WTC11 (cell line): Measurements from ENCODE around the gene AGPAT3. TPM values are rescaled to one million over a fixed set of nuclear protein-coding genes. Genes with fewer than 3 reads are reported as not detected.

Source experiments
- ATAC-seq: fragments of 200-7000 bp; cut with Tn5 transposase; 2 replicates; pipeline ENCODE4 v1.10.0; 2021; ENCODE audit warnings: mild to moderate bottlenecking, moderate library complexity
- CTCF ChIA-PET: fragments of 300-600 bp; sonication (Branson Sonifier 250); formaldehyde crosslinking; loops from one replicate; lab custom pipeline; 2021; ENCODE audit warnings: antibody characterized with exemption; lab: Charles Lee
- POLR2A ChIA-PET: fragments of 350-600 bp; sonication (Branson Sonifier 250); formaldehyde crosslinking; loops from one replicate; lab custom pipeline; 2021; ENCODE audit warnings: antibody characterized with exemption; lab: Charles Lee
- DNase-seq: peaks from one replicate; pipeline ENCODE4 v3.0.0; 2021; ENCODE audit warnings: low spot score
- H3K27ac Mint-ChIP-seq: 2 replicates; pipeline ENCODE4 v1.8.0; 2021; ENCODE audit warnings: mixed read lengths
- H3K27me3 Mint-ChIP-seq: 2 replicates; pipeline ENCODE4 v1.8.0; 2021; ENCODE audit warnings: low read depth, mild to moderate bottlenecking, moderate library complexity, mixed read lengths
- H3K36me3 Mint-ChIP-seq: 2 replicates; pipeline ENCODE4 v1.8.0; 2021; ENCODE audit warnings: mixed read lengths
- H3K4me1 Mint-ChIP-seq: 2 replicates; pipeline ENCODE4 v1.8.0; 2022; ENCODE audit warnings: mixed read lengths
- H3K4me3 Mint-ChIP-seq: 2 replicates; pipeline ENCODE4 v1.8.0; 2021; ENCODE audit warnings: mild to moderate bottlenecking, moderate library complexity, mixed read lengths
- H3K9me3 Mint-ChIP-seq: 2 replicates; pipeline ENCODE4 v1.8.0; 2021; ENCODE audit warnings: mixed read lengths
- ATF3 ChIP-seq: sonication (generic); formaldehyde crosslinking; conservative IDR thresholded peaks from 2 replicates; pipeline ENCODE4 v1.8.1; 2022; ENCODE audit warnings: mild to moderate bottlenecking, missing genetic modification reagents
- ELF4 ChIP-seq: sonication (generic); formaldehyde crosslinking; IDR thresholded peaks from 2 replicates; pipeline ENCODE4 v1.8.1; 2022; ENCODE audit warnings: low read depth, mild to moderate bottlenecking, moderate library complexity, missing genetic modification reagents
- EMX1 ChIP-seq: fragments of 250-450 bp; sonication (Bioruptor Pico); IDR thresholded peaks from 2 replicates; pipeline ENCODE4 v1.8.0; 2021; ENCODE audit warnings: mild to moderate bottlenecking
- ETV6 ChIP-seq: sonication (generic); formaldehyde crosslinking; IDR thresholded peaks from 2 replicates; pipeline ENCODE4 v1.8.1; 2022; ENCODE audit warnings: mild to moderate bottlenecking, missing genetic modification reagents
- GABPB1 ChIP-seq: sonication (generic); formaldehyde crosslinking; IDR thresholded peaks from 2 replicates; pipeline ENCODE4 v1.8.1; 2023; ENCODE audit warnings: mild to moderate bottlenecking, missing genetic modification reagents
- GTF2I ChIP-seq: fragments of 250-450 bp; sonication (Bioruptor Pico); conservative IDR thresholded peaks from 2 replicates; pipeline ENCODE4 v1.4.0; 2021; ENCODE audit warnings: mild to moderate bottlenecking
- IRF2 ChIP-seq: sonication (generic); formaldehyde crosslinking; IDR thresholded peaks from 2 replicates; pipeline ENCODE4 v1.8.0; 2022; ENCODE audit warnings: low read depth, missing genetic modification reagents, borderline replicate concordance
- NR3C1 ChIP-seq: sonication (generic); formaldehyde crosslinking; conservative IDR thresholded peaks from 2 replicates; pipeline ENCODE4 v1.8.1; 2023; ENCODE audit warnings: low read depth, mild to moderate bottlenecking, missing genetic modification reagents
- OVOL2 ChIP-seq: fragments of 250-450 bp; sonication (Bioruptor Pico); IDR thresholded peaks from 2 replicates; pipeline ENCODE4 v1.9.0; 2021; ENCODE audit warnings: mild to moderate bottlenecking, borderline replicate concordance
- PREB ChIP-seq: sonication (generic); formaldehyde crosslinking; IDR thresholded peaks from 2 replicates; pipeline ENCODE4 v1.8.1; 2022; ENCODE audit warnings: mild to moderate bottlenecking, missing genetic modification reagents, moderate library complexity, borderline replicate concordance
- PRRX2 ChIP-seq: fragments of 250-450 bp; sonication (Bioruptor Pico); IDR thresholded peaks from 2 replicates; pipeline ENCODE4 v1.8.0; 2021; ENCODE audit warnings: mild to moderate bottlenecking
- RELA ChIP-seq: sonication (generic); formaldehyde crosslinking; IDR thresholded peaks from 2 replicates; pipeline ENCODE4 v1.8.1; 2022; ENCODE audit warnings: missing genetic modification reagents, mild to moderate bottlenecking, borderline replicate concordance
- SMAD3 ChIP-seq: sonication (generic); formaldehyde crosslinking; IDR thresholded peaks from 2 replicates; pipeline ENCODE4 v1.8.0; 2022; ENCODE audit warnings: missing genetic modification reagents, mild to moderate bottlenecking, borderline replicate concordance
- SOX15 ChIP-seq: fragments of 250-450 bp; sonication (Bioruptor Pico); IDR thresholded peaks from 2 replicates; pipeline ENCODE4 v1.9.0; 2021; ENCODE audit warnings: mild to moderate bottlenecking
- ZNF263 ChIP-seq: sonication (generic); formaldehyde crosslinking; IDR thresholded peaks from 2 replicates; pipeline ENCODE4 v1.8.1; 2022; ENCODE audit warnings: low read depth, mild to moderate bottlenecking, moderate library complexity, missing genetic modification reagents
- ZNF423 ChIP-seq: fragments of 250-450 bp; sonication (Bioruptor Pico); IDR thresholded peaks from 2 replicates; pipeline ENCODE4 v2.1.2; 2022; ENCODE audit warnings: mild to moderate bottlenecking, moderate library complexity
- ZNF425 ChIP-seq: fragments of 250-450 bp; sonication (Bioruptor Pico); conservative IDR thresholded peaks from 2 replicates; pipeline ENCODE4 v1.9.0; 2021; ENCODE audit warnings: mild to moderate bottlenecking
- ZSCAN18 ChIP-seq: fragments of 250-450 bp; sonication (Bioruptor Pico); IDR thresholded peaks from 2 replicates; pipeline ENCODE4 v2.1.2; 2022; ENCODE audit warnings: mild to moderate bottlenecking, moderate library complexity
- total RNA-seq: library from RNA; stranded (reverse); gene quantifications from 3 replicates; pipeline ENCODE4 v1.2.3, GENCODE V29; 2021
- TF ChIP-seq, protein P1 (sequence below): sonication (generic); formaldehyde crosslinking; IDR thresholded peaks from 2 replicates; pipeline ENCODE4 v1.8.1; 2022; ENCODE audit warnings: low read depth, mild to moderate bottlenecking, moderate library complexity, missing genetic modification reagents, borderline replicate concordance
- TF ChIP-seq, protein P2 (sequence below): fragments of 250-450 bp; sonication (Bioruptor Pico); IDR thresholded peaks from 2 replicates; pipeline ENCODE4 v1.9.0; 2021; ENCODE audit warnings: moderate library complexity, mild to moderate bottlenecking, inconsistent platforms, borderline replicate concordance
- TF ChIP-seq, protein P3 (sequence below): sonication (generic); formaldehyde crosslinking; IDR thresholded peaks from 2 replicates; pipeline ENCODE4 v1.8.1; 2023; ENCODE audit warnings: mild to moderate bottlenecking, missing genetic modification reagents
- TF ChIP-seq, protein P4 (sequence below): fragments of 200-600 bp; IDR thresholded peaks from 2 replicates; pipeline ENCODE4 v1.8.0; 2022; ENCODE audit warnings: antibody characterized with exemption
- TF ChIP-seq, protein P5 (sequence below): sonication (generic); formaldehyde crosslinking; IDR thresholded peaks from 2 replicates; pipeline ENCODE4 v1.8.0; 2022; ENCODE audit warnings: mild to moderate bottlenecking, missing genetic modification reagents

AGPAT3 gene
- total RNA-seq, 1 experiment from 2014 or later = 5.6 TPM

- CTCF ChIA-PET = interaction anchor here (0.6 kb wide), 1 partner anchor 11 kb away, joined by 3 read pairs; no protein-coding TSS in a partner anchor
- no peaks in the 10 kb centered on the region for H3K27me3 Mint-ChIP-seq
- no peak for TF ChIP-seq IRF2
- TF ChIP-seq, protein P1, sequence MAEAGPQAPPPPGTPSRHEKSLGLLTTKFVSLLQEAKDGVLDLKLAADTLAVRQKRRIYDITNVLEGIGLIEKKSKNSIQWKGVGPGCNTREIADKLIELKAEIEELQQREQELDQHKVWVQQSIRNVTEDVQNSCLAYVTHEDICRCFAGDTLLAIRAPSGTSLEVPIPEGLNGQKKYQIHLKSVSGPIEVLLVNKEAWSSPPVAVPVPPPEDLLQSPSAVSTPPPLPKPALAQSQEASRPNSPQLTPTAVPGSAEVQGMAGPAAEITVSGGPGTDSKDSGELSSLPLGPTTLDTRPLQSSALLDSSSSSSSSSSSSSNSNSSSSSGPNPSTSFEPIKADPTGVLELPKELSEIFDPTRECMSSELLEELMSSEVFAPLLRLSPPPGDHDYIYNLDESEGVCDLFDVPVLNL (CRISPR knock-in tag) = no peak
- TF ChIP-seq ZNF425 (CRISPR knock-in tag) = no peak
- no peak for TF ChIP-seq NR3C1 (CRISPR knock-in tag)
- TF ChIP-seq ZNF423 (CRISPR knock-in tag) = no peak
- TF ChIP-seq PRRX2 = no peak
- TF ChIP-seq, protein P2, sequence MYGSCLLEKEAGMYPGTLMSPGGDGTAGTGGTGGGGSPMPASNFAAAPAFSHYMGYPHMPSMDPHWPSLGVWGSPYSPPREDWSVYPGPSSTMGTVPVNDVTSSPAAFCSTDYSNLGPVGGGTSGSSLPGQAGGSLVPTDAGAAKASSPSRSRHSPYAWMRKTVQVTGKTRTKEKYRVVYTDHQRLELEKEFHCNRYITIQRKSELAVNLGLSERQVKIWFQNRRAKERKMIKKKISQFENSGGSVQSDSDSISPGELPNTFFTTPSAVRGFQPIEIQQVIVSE (CRISPR knock-in tag) = no peak
- no peak for TF ChIP-seq ELF4 (CRISPR knock-in tag)
- TF ChIP-seq GTF2I (CRISPR knock-in tag) = no peak
- no peak for TF ChIP-seq ZSCAN18 (CRISPR knock-in tag)
- TF ChIP-seq EMX1 = no peak
- TF ChIP-seq SMAD3 (CRISPR knock-in tag) = no peak
- no peak for TF ChIP-seq ATF3 (CRISPR knock-in tag)
- no peak for TF ChIP-seq ZNF263
- TF ChIP-seq PREB = no peak
- TF ChIP-seq ETV6 = no peak
- TF ChIP-seq, all 79 proteins: peak for 0
- H3K27ac Mint-ChIP-seq = no peak overlapping the region
- DNase-seq = no peak
- no peak for ATAC-seq
- H3K4me3 Mint-ChIP-seq = no peak overlapping the region
- POLR2A ChIA-PET = no interaction called here
- H3K36me3 Mint-ChIP-seq = no peaks in the 10 kb centered on the region
- no peaks in the 10 kb centered on the region for H3K4me1 Mint-ChIP-seq
- no peaks in the 10 kb centered on the region for H3K9me3 Mint-ChIP-seq
Measured at GRCh38 chr21:44003307-44003966, 138.4 kb downstream of the AGPAT3 start.

GRCh38 chr21:44005071-44005470 is 140.0 kb downstream of the AGPAT3 start:
- H3K4me3 Mint-ChIP-seq = no peak overlapping the region
- H3K27ac Mint-ChIP-seq = no peak overlapping the region
- peaks cover under 1% of the 10 kb centered on the region for H3K4me1 Mint-ChIP-seq
- H3K36me3 Mint-ChIP-seq = no peaks in the 10 kb centered on the region
- no peaks in the 10 kb centered on the region for H3K27me3 Mint-ChIP-seq
- H3K9me3 Mint-ChIP-seq = no peaks in the 10 kb centered on the region
- ChIA-PET CTCF (no interaction called here), POLR2A (no interaction called here)
- no peak for DNase-seq
- ATAC-seq = no peak
- TF ChIP-seq SOX15 (CRISPR knock-in tag) (no peak), RELA (CRISPR knock-in tag) (no peak), GABPB1 (no peak), OVOL2 (CRISPR knock-in tag) (no peak)
- TF ChIP-seq, protein P3, sequence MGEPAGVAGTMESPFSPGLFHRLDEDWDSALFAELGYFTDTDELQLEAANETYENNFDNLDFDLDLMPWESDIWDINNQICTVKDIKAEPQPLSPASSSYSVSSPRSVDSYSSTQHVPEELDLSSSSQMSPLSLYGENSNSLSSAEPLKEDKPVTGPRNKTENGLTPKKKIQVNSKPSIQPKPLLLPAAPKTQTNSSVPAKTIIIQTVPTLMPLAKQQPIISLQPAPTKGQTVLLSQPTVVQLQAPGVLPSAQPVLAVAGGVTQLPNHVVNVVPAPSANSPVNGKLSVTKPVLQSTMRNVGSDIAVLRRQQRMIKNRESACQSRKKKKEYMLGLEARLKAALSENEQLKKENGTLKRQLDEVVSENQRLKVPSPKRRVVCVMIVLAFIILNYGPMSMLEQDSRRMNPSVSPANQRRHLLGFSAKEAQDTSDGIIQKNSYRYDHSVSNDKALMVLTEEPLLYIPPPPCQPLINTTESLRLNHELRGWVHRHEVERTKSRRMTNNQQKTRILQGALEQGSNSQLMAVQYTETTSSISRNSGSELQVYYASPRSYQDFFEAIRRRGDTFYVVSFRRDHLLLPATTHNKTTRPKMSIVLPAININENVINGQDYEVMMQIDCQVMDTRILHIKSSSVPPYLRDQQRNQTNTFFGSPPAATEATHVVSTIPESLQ = no peak
- TF ChIP-seq, protein P4, sequence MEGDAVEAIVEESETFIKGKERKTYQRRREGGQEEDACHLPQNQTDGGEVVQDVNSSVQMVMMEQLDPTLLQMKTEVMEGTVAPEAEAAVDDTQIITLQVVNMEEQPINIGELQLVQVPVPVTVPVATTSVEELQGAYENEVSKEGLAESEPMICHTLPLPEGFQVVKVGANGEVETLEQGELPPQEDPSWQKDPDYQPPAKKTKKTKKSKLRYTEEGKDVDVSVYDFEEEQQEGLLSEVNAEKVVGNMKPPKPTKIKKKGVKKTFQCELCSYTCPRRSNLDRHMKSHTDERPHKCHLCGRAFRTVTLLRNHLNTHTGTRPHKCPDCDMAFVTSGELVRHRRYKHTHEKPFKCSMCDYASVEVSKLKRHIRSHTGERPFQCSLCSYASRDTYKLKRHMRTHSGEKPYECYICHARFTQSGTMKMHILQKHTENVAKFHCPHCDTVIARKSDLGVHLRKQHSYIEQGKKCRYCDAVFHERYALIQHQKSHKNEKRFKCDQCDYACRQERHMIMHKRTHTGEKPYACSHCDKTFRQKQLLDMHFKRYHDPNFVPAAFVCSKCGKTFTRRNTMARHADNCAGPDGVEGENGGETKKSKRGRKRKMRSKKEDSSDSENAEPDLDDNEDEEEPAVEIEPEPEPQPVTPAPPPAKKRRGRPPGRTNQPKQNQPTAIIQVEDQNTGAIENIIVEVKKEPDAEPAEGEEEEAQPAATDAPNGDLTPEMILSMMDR = no peak
- TF ChIP-seq, protein P5, sequence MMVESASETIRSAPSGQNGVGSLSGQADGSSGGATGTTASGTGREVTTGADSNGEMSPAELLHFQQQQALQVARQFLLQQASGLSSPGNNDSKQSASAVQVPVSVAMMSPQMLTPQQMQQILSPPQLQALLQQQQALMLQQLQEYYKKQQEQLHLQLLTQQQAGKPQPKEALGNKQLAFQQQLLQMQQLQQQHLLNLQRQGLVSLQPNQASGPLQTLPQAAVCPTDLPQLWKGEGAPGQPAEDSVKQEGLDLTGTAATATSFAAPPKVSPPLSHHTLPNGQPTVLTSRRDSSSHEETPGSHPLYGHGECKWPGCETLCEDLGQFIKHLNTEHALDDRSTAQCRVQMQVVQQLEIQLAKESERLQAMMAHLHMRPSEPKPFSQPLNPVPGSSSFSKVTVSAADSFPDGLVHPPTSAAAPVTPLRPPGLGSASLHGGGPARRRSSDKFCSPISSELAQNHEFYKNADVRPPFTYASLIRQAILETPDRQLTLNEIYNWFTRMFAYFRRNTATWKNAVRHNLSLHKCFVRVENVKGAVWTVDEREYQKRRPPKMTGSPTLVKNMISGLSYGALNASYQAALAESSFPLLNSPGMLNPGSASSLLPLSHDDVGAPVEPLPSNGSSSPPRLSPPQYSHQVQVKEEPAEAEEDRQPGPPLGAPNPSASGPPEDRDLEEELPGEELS = no peak
